ENCODE measurements around the gene GYPC.

The GYPC gene

DNA sequence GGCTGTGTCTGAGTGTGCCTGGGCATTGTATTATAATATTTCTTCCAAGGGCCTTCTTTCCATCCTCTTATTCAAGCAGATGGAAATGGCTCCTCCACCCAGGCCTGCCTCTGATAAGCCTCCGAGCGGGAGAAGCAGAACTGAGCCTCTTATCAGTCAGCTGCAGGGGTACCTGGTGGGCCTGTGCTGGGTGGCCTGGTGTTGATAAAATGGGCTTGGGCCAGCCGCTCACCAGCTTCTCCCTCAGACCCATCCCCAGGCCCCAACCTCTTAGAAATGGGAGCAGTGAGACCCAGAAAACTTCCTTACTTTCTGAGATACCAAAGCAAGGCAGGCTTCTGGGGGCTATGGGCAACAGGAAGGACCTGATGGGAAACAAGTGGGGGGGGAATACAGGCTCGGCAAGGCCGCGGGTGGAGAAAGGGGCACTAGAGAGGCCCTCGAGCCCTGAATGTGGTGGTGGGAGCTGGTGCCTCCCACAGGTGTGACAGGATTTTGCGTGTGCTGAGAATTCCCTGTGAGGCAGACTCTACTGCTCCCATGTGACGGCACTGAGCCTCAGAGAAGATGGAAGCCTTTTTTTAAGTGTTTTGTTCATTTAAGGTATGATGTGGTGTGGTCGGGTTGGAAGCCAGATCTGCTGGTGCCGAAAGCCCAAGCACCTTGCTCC is 18.3 kb downstream of the GYPC start:
- no peak for DNase-seq (ENCODE audit: low read depth in 2 of 2)
- no peak overlapping the region for H3K4me3 ChIP-seq (replicated peaks in 1 of 2; ENCODE audit: low read depth in 2 of 2, low read length in 2 of 2)
- TF ChIP-seq, protein P1, sequence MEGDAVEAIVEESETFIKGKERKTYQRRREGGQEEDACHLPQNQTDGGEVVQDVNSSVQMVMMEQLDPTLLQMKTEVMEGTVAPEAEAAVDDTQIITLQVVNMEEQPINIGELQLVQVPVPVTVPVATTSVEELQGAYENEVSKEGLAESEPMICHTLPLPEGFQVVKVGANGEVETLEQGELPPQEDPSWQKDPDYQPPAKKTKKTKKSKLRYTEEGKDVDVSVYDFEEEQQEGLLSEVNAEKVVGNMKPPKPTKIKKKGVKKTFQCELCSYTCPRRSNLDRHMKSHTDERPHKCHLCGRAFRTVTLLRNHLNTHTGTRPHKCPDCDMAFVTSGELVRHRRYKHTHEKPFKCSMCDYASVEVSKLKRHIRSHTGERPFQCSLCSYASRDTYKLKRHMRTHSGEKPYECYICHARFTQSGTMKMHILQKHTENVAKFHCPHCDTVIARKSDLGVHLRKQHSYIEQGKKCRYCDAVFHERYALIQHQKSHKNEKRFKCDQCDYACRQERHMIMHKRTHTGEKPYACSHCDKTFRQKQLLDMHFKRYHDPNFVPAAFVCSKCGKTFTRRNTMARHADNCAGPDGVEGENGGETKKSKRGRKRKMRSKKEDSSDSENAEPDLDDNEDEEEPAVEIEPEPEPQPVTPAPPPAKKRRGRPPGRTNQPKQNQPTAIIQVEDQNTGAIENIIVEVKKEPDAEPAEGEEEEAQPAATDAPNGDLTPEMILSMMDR (IDR thresholded peaks at IDR 0.05; ENCODE audit: low read depth, low read length): no peak

DNA sequence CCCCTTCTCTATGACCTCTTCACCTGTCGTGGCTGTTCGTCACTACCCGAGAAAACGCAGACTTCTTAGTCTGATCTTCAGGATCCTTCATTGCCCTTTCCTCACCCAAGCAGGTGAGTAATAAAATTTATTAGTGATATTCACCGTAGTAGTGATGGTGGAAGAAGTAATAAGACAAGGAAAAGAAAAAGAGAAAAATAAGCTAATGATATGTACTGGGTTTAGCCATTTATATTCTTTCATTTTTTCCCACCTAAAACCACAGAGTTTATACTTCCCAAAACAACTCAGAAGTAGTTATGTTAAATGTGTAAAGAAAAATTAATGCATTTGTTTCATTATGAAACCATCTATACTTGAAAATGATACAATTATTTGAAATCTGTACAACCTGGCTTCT is 19.7 kb downstream of the GYPC start:
- TF ChIP-seq, protein P1 (IDR thresholded peaks at IDR 0.05; ENCODE audit: low read depth, low read length): no peak
- no peak for DNase-seq (ENCODE audit: low read depth in 2 of 2)
- no peak overlapping the region for H3K4me3 ChIP-seq (replicated peaks in 1 of 2; ENCODE audit: low read depth in 2 of 2, low read length in 2 of 2)

DNA sequence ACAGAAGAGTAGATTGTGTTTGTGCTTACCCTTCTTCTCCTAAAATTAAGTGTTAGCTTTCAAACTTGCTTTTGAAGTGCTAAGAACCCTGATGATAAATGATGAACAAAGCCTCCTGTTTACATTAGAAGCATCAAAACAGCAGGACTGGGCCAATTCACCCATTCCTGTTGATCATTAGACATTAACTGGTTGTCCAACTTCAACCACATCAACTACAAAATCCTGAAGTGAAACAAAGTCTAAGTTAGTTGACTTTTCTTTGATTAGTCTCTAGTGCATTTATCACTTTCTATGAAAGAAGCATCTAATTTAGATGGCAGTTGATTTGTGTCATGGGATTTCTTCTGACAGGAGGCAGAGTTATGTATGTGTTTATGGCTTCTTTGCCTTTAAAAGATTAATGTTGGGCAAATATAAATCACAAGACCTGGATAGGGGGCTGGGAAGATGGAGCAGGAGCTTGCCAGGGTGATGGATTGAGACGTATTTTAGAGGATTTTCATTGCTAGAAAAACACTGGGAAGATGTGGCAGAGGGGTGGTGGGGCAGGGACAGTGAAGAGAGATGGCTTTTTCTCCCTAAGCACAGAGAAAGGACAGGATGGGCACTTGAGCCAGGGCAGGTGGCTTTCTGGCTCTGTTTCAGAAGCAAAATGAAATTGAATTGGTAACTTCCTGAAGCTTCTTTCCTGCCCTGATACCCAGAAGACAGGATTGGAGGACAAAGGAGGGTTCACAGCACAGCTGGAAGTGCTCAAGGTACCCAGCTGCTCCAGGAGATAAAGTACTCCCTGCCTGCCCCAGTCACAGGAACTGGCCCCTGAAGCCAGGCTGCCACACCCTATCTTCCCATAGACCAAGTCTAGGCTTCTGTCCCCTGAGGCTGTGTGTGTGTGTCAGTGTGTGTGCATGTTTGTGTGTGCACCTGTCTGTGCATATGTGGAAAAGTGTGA is 20.5 kb downstream of the GYPC start:
- DNase-seq (ENCODE audit: low read depth in 2 of 2): no peak
- TF ChIP-seq, protein P1 (IDR thresholded peaks at IDR 0.05; ENCODE audit: low read depth, low read length): no peak
- no peak overlapping the region for H3K4me3 ChIP-seq (replicated peaks in 1 of 2; ENCODE audit: low read depth in 2 of 2, low read length in 2 of 2)

DNA sequence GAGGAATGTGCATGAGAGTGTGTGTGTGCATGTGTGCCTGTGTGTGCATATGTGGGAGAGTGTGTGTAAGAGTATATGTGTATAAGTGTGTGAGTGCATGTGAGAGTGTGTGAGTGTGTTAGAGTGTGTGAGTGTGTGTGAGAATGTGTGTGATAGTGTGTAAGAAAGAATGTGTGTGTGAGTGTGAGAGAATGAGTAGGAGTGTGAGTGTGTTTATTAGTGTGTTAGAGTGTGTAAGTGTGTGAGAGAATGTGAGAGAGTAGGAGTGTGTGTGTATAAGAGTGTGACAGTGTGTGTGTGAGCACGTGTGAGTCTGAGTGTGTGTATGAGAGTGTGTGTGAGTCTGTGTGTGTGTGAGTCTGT is 21.2 kb downstream of the GYPC start:
- TF ChIP-seq, protein P1 (IDR thresholded peaks at IDR 0.05; ENCODE audit: low read depth, low read length): no peak
- H3K4me3 ChIP-seq (replicated peaks in 1 of 2; ENCODE audit: low read depth in 2 of 2, low read length in 2 of 2): no peak overlapping the region
- no peak for DNase-seq (ENCODE audit: low read depth in 2 of 2)

DNA sequence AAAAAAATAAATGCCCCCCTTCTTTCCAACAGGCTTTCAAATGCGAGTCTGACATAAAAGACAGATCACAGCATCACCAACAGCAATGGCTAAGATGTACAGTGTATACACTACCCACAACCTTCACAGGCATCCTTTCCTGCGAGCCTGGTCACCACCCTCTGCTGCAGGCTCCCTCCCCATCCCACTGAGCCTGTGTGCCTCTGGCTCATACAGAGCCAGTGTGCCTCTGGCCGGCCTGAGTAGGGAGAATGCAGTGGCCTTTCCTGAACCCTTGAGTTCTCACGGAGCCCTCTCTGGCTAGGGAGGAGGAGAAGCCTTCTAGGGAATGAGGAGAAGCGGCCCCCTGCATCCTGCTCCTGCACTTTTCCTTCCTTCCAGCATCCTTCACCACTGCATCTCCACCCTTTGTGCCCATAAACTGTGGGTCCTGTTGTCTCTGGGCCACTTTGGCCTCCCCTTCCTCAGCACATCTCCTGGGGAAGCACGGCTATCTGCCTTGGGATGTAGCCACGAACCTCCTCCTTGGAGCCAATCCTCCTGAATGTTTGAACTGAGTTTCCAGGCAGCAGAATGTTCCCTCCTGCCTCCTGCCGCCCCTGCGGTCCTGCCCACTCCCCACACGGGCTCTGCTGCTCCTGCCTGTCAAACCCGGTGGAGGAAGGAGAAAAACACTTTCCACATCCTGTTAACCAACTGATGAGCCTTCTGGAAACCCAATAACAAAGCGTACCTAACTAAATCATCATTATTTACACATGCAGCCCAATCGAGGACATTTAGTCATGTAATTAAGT is 22.5 kb downstream of the GYPC start:
- DNase-seq (ENCODE audit: low read depth in 2 of 2): no peak
- TF ChIP-seq, protein P1 (IDR thresholded peaks at IDR 0.05; ENCODE audit: low read depth, low read length): no peak
- no peak overlapping the region for H3K4me3 ChIP-seq (replicated peaks in 1 of 2; ENCODE audit: low read depth in 2 of 2, low read length in 2 of 2)

DNA sequence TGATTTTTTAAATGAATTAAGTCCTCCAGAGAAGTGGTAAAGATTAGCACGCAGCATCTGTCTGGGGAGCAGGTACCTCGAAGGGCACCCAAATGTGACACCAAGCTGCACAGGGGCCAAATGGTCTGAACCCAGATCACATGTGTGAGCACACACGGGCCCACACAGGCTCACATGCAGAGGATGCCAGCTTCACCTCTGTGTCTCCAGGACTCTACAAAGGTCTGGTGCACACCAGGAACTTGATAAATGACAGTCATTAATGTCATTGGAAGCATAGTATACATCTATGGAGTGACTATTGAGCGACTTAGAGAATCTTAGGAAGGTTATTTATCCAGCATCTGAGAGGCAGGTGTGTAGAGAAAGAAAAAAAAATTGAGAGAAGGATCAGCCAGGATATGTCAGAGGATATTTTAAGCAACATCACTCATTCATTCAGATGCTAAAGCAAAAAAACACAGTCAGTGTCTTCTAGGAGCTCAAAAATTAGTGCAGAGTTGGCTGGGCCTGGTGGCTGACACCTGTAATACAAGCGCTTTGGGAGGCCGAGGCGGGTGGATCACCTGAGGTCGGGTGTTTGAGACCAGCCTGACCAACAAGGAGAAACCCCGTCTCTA is 23.2 kb downstream of the GYPC start:
- DNase-seq (ENCODE audit: low read depth in 2 of 2): no peak
- TF ChIP-seq, protein P1 (IDR thresholded peaks at IDR 0.05; ENCODE audit: low read depth, low read length): no peak
- H3K4me3 ChIP-seq (replicated peaks in 1 of 2; ENCODE audit: low read depth in 2 of 2, low read length in 2 of 2): no peak overlapping the region
